Ovary (tissue), 3 donors: ENCODE measurements around the gene KIF15.

ENCODE experiments used
- POLR2A ChIP-seq: fragments of 450-650 bp; IDR thresholded peaks from one replicate; pipeline ENCODE4 v1.6.1; 2017; ENCODE audit warnings: antibody characterized with exemption, mild to moderate bottlenecking, moderate library complexity
- TF ChIP-seq, protein P1 (sequence below), 3 donors: fragments of 450-650 bp in 2 of 3; fragments of 200-600 bp in 1 of 3; IDR thresholded peaks; one replicate each; pipeline versions ENCODE4 v1.5.1 to v1.8.0; 2016 to 2022; ENCODE audit warnings: antibody characterized with exemption in 3 of 3, mild to moderate bottlenecking in 1 of 3
- donor health status: DM: no; HTN: no; CAD: no.

DNA sequence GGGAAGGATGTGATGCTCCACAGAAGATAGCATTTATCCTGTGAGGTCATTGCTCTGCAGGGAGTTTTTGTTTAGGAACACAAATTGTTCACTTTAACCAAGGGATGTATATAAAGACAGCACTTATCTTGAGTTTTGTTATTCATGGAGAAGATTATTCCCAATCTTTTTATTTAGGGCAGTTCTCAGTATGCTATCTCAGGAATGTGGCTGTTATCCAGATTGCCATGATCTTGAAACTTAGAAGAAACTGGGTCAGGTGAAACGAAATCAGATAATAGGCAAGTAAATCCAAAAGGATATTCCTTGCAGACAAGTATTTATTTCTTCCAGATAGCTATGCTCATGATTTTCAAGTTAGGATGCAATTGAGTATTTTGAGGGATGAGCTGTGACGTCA, 80.8 kb downstream of the KIF15 start:
- TF ChIP-seq, protein P1, sequence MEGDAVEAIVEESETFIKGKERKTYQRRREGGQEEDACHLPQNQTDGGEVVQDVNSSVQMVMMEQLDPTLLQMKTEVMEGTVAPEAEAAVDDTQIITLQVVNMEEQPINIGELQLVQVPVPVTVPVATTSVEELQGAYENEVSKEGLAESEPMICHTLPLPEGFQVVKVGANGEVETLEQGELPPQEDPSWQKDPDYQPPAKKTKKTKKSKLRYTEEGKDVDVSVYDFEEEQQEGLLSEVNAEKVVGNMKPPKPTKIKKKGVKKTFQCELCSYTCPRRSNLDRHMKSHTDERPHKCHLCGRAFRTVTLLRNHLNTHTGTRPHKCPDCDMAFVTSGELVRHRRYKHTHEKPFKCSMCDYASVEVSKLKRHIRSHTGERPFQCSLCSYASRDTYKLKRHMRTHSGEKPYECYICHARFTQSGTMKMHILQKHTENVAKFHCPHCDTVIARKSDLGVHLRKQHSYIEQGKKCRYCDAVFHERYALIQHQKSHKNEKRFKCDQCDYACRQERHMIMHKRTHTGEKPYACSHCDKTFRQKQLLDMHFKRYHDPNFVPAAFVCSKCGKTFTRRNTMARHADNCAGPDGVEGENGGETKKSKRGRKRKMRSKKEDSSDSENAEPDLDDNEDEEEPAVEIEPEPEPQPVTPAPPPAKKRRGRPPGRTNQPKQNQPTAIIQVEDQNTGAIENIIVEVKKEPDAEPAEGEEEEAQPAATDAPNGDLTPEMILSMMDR (IDR thresholded peaks at IDR 0.05) = no peak
- TF ChIP-seq POLR2A = no peak
